Ectodermal cell (in vitro differentiated cells): ENCODE data around the gene SDK1.

ENCODE experiments used
- H3K27ac ChIP-seq: 2 replicates; pipeline ENCODE4 v1.7.0; 2013; ENCODE audit warnings: mild to moderate bottlenecking, low read depth, low read length; ENCODE audit not compliant: insufficient read depth, poor library complexity, severe bottlenecking
- H3K27me3 ChIP-seq: 2 replicates; pipeline ENCODE4 v1.7.0; 2013; ENCODE audit warnings: mild to moderate bottlenecking, low read length; ENCODE audit not compliant: insufficient read depth, control insufficient read depth, poor library complexity, severe bottlenecking
- H3K36me3 ChIP-seq: one replicate; pipeline ENCODE4 v1.7.0; 2013; ENCODE audit warnings: low read length; ENCODE audit not compliant: control insufficient read depth, insufficient read depth
- H3K4me1 ChIP-seq: one replicate; pipeline ENCODE4 v1.7.0; 2013; ENCODE audit warnings: low read length; ENCODE audit not compliant: control insufficient read depth, insufficient read depth
- H3K4me3 ChIP-seq: 2 replicates; pipeline ENCODE4 v1.7.0; 2013; ENCODE audit warnings: low read depth, low read length, control low read depth; ENCODE audit not compliant: insufficient read depth
- H3K9me3 ChIP-seq: 2 replicates; pipeline ENCODE4 v1.7.0; 2013; ENCODE audit warnings: mild to moderate bottlenecking, low read length, moderate library complexity; ENCODE audit not compliant: control insufficient read depth
- WGBS, 2 experiments: methylation state at CpG; one replicate each; pipeline ENCODE4 v1.1.7; 2013; ENCODE audit warnings: missing lambda C conversion rate in 2 of 2; 5-methylcytosine and 5-hydroxymethylcytosine counted together

Gene SDK1

GRCh38 chr7:4191525-4191924, 890.5 kb downstream of the SDK1 start:
- Histone ChIP-seq H3K27ac (no peak overlapping the region), H3K9me3 (no peaks in the 10 kb centered on the region), H3K4me1 (peaks cover 5% of the 10 kb centered on the region), H3K27me3 (no peaks in the 10 kb centered on the region), H3K36me3 (no peaks in the 10 kb centered on the region), H3K4me3 (no peak overlapping the region)
- WGBS, 2 experiments: 96% methylated on average over 14 of the region's 14 CpGs

- Histone ChIP-seq H3K27ac (no peak overlapping the region), H3K36me3 (no peaks in the 10 kb centered on the region), H3K9me3 (no peaks in the 10 kb centered on the region), H3K4me3 (no peak overlapping the region), H3K27me3 (no peaks in the 10 kb centered on the region), H3K4me1 (peaks cover 2% of the 10 kb centered on the region)
- 81 to 83% methylated on average over 7 of the region's 7 CpGs for WGBS, 2 experiments
These were observed 894.6 kb downstream of the SDK1 start for GRCh38 chr7:4195660-4196059.

- Histone ChIP-seq H3K4me3 (no peak overlapping the region), H3K9me3 (no peaks in the 10 kb centered on the region), H3K4me1 (no peaks in the 10 kb centered on the region), H3K27me3 (no peaks in the 10 kb centered on the region), H3K36me3 (no peaks in the 10 kb centered on the region), H3K27ac (no peak overlapping the region)
- WGBS, 2 experiments: 87 to 89% methylated on average over 15 of the region's 15 CpGs
These were observed 895.2 kb downstream of the SDK1 start for GRCh38 chr7:4196121-4196819.

- Histone ChIP-seq H3K4me3 (no peak overlapping the region), H3K36me3 (no peaks in the 10 kb centered on the region), H3K27me3 (no peaks in the 10 kb centered on the region), H3K9me3 (no peaks in the 10 kb centered on the region), H3K27ac (no peak overlapping the region), H3K4me1 (peaks cover 11% of the 10 kb centered on the region)
- 93 to 96% methylated on average over 6 of the region's 6 CpGs for WGBS, 2 experiments
These were observed 897.2 kb downstream of the SDK1 start for GRCh38 chr7:4198301-4198700.

GRCh38 chr7:4200546-4201094, 899.6 kb downstream of the SDK1 start:
- Histone ChIP-seq H3K36me3 (no peaks in the 10 kb centered on the region), H3K27me3 (no peaks in the 10 kb centered on the region), H3K9me3 (no peaks in the 10 kb centered on the region), H3K4me1 (peaks cover 12% of the 10 kb centered on the region), H3K27ac (no peak overlapping the region), H3K4me3 (no peak overlapping the region)
- 95 to 96% methylated on average over 2 of the region's 2 CpGs for WGBS, 2 experiments

- H3K9me3 ChIP-seq: no peaks in the 10 kb centered on the region
- H3K27me3 ChIP-seq: no peaks in the 10 kb centered on the region
- 88% methylated on average over 6 of the region's 6 CpGs for WGBS, 2 experiments
- H3K4me3 ChIP-seq: no peak overlapping the region
- peaks cover 12% of the 10 kb centered on the region for H3K4me1 ChIP-seq
- no peaks in the 10 kb centered on the region for H3K36me3 ChIP-seq
- H3K27ac ChIP-seq: no peak overlapping the region
These were observed 900.5 kb downstream of the SDK1 start for GRCh38 chr7:4201566-4201965.

GRCh38 chr7:4202154-4202736, 901.2 kb downstream of the SDK1 start:
- no peak overlapping the region for H3K4me3 ChIP-seq
- no peak overlapping the region for H3K27ac ChIP-seq
- H3K27me3 ChIP-seq: no peaks in the 10 kb centered on the region
- H3K36me3 ChIP-seq: no peaks in the 10 kb centered on the region
- WGBS, 2 experiments: 91 to 92% methylated on average over 16 of the region's 16 CpGs
- H3K9me3 ChIP-seq: no peaks in the 10 kb centered on the region
- H3K4me1 ChIP-seq: peaks cover 12% of the 10 kb centered on the region

GRCh38 chr7:4202954-4203353, 901.9 kb downstream of the SDK1 start:
- Histone ChIP-seq H3K27me3 (no peaks in the 10 kb centered on the region), H3K4me1 (peaks cover 12% of the 10 kb centered on the region), H3K36me3 (no peaks in the 10 kb centered on the region), H3K27ac (no peak overlapping the region), H3K9me3 (no peaks in the 10 kb centered on the region), H3K4me3 (no peak overlapping the region)
- 83 to 84% methylated on average over 16 of the region's 16 CpGs for WGBS, 2 experiments

GRCh38 chr7:4203626-4204512, 902.8 kb downstream of the SDK1 start:
- no peaks in the 10 kb centered on the region for H3K9me3 ChIP-seq
- peaks cover 12% of the 10 kb centered on the region for H3K4me1 ChIP-seq
- H3K27ac ChIP-seq: no peak overlapping the region
- WGBS, 2 experiments: 88 to 90% methylated on average over 29 of the region's 29 CpGs
- no peak overlapping the region for H3K4me3 ChIP-seq
- no peaks in the 10 kb centered on the region for H3K36me3 ChIP-seq
- no peaks in the 10 kb centered on the region for H3K27me3 ChIP-seq
